HG03159 (cell line): ENCODE results near the gene CDKAL1.

Experiments used
- ATAC-seq: cut with Tn5 transposase; IDR thresholded peaks from one replicate; pipeline ENCODE4 v1.9.1; 2021; ENCODE audit warnings: mild to moderate bottlenecking, moderate library complexity; ENCODE audit not compliant: unreplicated experiment

The CDKAL1 gene

GRCh38 chr6:20868397-20869096 lies 334.3 kb downstream of the CDKAL1 start:
- ATAC-seq: no peak

GRCh38 chr6:20870021-20870420 lies 335.8 kb downstream of the CDKAL1 start:
- no peak for ATAC-seq

DNA sequence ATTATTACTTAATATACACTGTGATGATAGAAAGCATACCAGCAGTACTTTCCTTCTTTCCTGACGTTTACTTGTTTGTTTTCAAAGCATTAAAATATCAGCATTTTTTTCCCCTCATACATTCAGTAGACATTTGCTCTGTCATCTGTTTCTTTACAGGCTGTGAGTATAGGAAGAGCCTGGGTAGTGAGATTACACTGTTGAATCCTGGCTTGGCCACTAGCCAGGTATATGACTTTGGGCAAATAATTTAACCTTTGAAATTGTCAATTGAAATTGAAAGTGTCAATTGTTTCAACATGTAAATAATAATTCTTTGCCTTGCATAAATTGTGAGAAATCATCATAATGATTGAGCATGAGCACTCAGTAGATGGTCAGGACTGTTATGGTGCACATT lies 336.2 kb downstream of the CDKAL1 start:
- ATAC-seq: no peak

GRCh38 chr6:20873425-20874190 lies 339.4 kb downstream of the CDKAL1 start:
- no peak for ATAC-seq

DNA sequence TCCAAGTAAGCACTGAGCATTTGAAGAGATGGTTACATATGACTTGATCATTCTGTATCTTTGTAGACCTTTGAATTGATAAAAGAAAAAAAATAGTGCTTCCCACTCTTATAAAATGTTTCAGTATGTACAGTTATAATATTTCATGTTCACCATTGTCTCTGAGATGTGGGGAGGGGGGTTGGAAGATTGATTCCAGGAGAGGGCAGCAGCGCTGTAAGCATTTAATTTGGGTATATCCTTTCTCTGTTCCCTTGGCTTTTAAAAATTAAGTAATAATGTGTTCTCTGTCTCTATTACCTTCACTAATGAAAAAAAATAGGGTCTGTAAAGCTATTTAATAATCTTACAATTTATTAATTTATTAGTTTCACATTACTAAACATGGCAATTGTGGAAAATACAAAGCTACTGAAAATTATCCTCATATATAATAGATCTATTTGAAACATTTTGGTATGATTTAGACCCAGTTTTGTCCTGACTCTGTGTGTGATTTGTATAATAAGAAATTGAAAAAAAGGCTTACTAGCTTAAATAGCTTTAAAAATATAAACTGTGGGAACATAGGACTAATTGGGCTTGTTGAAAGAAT lies 341.2 kb downstream of the CDKAL1 start:
- ATAC-seq: no peak

- ATAC-seq: no peak
Observed at GRCh38 chr6:20876036-20876435, 341.8 kb downstream of the CDKAL1 start.

- no peak for ATAC-seq
Observed at GRCh38 chr6:20876561-20876960, 342.3 kb downstream of the CDKAL1 start.

- peak; percentile 98 for ATAC-seq
Observed at GRCh38 chr6:20877008-20877937, 343.0 kb downstream of the CDKAL1 start.

DNA sequence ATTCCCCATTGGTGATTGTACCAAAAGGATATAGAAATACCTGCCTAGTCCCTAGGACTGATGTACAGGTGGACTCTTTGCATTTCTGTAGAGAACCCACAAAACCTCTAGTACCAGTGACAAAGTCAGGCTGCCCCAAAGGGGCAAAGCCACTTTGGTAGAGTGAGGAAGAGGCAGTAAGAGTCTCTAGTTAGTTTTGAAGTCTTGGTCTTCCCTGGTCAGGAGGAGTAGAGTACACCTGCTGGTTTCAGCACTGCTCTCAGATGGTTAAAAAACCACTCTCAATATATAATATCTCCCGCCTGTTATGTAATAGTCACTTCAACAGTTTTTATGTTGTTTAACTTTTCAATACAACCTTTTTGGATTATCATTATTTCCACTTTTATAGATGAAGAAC lies 344.9 kb downstream of the CDKAL1 start:
- ATAC-seq: no peak

DNA sequence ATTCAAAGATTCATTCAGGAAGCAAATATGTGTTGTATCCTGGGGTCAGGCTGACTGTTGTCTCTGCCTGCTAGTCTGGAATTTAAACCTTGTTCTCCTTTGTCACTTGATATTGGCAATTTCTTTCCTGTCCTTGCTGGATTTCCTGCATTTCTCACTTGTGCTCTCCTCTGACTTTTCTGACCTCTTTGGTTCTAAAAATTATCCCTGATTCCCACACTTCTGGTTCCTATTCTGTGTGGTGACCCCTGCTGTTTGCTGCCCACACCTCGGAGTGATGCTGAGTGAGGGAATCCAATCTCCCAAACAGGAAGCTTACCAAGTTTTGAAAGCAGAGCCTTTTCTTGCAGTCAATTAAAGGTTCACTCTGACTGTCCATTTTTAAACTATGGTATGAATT lies 345.3 kb downstream of the CDKAL1 start:
- ATAC-seq: no peak

GRCh38 chr6:20881365-20881764 lies 347.1 kb downstream of the CDKAL1 start:
- no peak for ATAC-seq

DNA sequence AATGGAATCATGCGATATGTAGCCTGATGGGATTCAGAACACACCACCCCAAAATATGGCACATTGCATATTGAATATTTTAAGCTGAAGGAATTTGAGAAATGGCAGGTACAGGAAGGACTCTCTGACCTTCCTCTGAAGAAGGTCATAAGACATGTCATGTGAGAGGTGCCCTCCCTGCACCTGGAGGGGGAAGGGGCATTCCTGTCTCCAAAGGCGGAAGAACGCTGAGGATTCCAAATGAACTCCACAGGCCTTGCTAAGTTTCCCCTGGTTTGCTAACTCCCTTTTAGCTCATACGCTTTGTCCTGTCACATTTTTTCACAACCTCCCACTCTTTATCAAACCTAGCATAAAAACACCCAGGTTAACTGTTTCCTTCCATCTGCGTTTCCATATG lies 347.8 kb downstream of the CDKAL1 start:
- no peak for ATAC-seq

- ATAC-seq: no peak
Observed at GRCh38 chr6:20885076-20885475, 350.8 kb downstream of the CDKAL1 start.

GRCh38 chr6:20891161-20891560 lies 356.9 kb downstream of the CDKAL1 start:
- ATAC-seq: no peak

DNA sequence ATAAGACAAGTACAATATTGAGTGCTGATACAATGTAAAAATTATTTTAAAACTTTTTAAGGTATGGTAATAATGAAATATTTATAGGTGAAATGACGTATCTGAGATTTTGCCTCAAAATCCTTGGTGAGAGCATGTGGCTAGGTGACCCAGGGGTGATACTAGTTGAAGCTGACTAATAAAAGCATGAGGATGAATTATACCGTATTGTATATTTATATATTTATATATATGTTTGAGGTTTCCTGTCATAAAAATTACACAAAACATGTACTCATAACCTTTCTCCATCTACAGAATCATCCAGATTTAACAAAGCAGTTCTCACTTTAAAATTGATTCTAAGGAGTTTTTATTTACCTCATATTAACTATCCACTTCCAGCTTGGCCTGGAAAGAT lies 358.1 kb downstream of the CDKAL1 start:
- no peak for ATAC-seq

DNA sequence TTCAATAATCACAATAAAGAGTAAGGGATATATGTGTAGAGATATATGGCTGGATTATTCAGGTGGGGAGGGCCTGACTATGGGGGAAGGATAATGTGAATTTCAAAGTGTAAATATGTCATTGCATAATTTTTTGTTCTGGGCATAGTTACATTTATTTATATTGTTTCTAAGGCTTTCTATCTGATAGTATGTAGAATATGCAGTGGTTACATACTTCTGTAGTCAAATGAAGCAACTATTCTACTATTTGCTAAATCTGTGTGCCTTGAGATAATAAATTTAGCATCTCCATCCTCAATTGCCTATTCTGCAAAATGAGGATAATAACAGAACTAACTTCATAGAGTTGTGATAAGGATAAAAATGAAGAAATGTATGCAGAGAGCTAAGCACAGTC lies 359.2 kb downstream of the CDKAL1 start:
- no peak for ATAC-seq

DNA sequence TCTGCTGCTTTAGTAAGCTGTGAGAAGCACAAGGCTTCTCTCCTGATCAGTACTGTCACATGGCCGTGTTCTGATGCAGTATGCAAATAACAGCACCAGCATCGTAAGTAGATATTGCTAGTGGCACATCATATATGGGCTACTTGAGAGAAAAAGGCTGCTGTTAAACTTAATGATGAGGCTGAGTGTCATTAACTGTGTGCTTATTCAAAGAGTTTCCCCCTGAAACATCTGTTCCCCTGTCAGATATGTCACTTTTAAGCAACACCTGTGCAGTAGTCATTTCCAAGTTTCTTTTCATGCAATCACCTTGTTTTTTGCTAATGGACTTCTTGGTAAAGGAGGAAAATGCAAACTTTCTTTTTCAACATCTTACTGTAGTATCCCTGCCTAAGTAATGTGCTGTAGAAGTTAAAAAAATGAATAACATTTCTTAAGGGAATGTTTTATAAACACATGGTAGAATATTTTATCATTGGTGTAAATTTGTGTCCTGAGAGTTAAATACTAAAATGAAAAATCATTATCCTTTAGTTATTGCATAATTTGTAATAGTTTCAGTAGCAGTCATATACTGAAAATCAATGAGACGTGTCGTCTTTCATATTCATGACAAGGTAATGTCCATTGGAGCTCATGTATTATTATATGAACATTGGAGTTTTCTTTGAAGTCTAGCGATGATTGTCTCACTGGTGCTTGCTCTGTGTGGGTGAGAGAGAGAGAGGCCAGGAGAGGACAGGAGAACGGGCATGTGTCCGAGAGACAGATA lies 366.3 kb downstream of the CDKAL1 start:
- peak; percentile 87 for ATAC-seq

DNA sequence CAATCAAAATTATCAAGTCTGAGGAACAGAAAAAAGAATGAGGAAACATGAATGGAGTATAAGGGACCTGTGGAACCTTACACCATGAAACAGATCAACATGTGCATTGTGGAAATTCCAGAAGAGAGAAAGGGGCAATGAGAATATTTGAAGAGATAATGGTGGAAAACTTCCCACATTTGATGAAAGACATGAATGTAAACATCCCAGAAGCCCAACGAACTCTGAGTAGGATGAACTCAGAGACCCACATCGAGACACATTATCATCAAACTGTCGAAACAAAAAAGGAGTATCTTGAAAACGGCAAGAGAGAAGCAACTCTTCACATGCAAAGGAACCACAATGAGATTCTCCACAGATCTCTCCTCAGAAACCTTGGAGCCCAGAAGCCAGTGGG lies 371.1 kb downstream of the CDKAL1 start:
- no peak for ATAC-seq

- ATAC-seq: no peak
Observed at GRCh38 chr6:20906945-20907344, 372.7 kb downstream of the CDKAL1 start.

GRCh38 chr6:20907486-20908071 lies 373.3 kb downstream of the CDKAL1 start:
- no peak for ATAC-seq
